TTC549 (cell line): ENCODE measurements around the gene MBD2.
A peak's percentile ranks its signal among the peaks of the same experiment; 100 is the strongest.
"Not testable (repeated sequence)": the region's sequence is repeated elsewhere in the genome, so short reads cannot be mapped to it uniquely, and the experiment has no call there.

Experiments
- FAIRE-seq: peaks from 2 replicates; lab custom pipeline; 2012; peaks lifted over from hg19 to GRCh38; lab: Jason Lieb, UNC

The MBD2 gene

GRCh38 chr18:54148678-54149077 is 75.8 kb downstream of the MBD2 start:
- no peak for FAIRE-seq

- FAIRE-seq = no peak
These were observed 76.3 kb downstream of the MBD2 start for GRCh38 chr18:54148151-54148550.

- FAIRE-seq = no peak
These were observed 77.0 kb downstream of the MBD2 start for GRCh38 chr18:54147439-54147838.

DNA sequence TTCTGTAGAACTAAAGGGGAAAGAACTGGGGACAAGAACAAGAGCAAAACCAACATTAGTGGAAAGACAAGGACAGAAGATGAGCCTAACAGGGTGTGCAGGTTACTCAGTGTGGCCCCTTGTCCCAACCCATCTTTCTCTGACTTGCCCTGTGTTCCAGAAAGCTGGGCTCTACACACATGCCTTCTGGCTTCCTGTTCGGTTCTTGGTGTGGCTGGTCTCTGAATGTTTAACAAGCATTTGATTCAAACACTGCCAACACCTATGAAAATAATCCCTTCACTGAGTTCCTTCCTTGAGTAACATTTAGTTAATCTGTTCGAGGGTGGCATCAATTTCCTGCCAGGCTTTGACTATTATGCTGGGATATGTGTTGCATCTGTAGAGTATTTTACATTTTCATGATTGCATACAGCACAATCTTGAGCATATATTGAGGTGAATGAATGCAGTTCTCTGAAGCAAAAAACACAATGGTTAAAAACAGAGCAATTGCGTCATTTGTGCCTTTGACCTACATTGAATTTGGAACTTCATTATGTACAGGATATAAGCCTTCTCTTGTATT is 83.3 kb downstream of the MBD2 start:
- FAIRE-seq = no peak

GRCh38 chr18:54140641-54141040 is 83.8 kb downstream of the MBD2 start:
- no peak for FAIRE-seq

DNA sequence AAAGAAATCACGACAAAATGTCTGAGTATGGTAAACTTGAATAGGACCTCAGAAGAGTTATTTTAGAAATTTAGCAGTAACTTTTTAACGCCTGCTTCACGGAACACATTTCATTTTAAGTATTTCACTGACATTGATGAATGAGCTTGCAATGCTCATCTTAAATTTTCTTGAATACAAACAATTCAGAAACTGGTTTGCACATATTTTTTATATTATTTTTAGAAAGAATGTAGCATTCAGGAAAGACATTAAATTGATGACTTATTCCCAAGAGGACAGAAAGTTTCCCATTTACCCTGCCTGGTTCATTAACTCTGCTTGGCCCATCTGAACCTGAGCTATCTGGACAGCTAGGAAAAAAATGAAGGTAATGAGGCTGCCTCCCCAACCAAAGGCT is 89.3 kb downstream of the MBD2 start:
- FAIRE-seq = no peak

DNA sequence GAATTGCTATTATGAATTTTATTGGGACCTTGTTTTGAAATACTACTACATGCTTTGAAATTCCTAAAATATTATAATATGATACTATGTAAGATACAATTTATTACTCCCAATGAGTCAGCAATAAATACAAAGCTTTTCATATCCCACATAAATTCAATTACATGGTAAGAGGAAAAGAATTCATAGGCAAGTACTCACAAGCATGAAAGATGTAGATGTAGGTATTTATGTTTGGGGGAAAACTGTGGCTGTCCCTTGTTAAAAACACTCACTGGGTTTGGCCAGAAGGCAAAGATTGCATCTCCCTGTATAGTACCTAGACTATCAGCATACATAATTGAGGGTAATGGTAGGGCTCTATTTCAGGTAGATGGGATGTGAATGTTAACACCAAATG is 90.4 kb downstream of the MBD2 start:
- no peak for FAIRE-seq

GRCh38 chr18:54130631-54131030 is 93.8 kb downstream of the MBD2 start:
- no peak for FAIRE-seq

DNA sequence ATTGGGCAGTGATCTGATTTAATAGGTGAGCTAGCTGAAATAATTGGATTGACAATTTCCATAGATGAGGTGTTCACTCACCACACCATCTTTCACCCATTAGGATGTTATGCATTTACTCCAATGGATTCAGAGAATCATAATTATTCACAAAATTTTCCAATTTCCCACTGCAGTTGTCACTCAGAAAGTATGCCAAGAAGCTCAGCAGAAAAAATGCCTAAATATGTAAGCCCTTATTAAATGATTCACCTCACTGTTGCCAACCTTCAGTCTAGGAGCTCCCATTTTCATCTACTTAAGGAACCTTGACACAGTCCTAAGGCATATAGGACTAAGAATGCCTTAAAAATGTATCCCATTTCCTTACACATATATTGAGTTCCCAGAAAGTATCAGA is 94.3 kb downstream of the MBD2 start:
- FAIRE-seq = no peak

- no peak for FAIRE-seq
These were observed 94.9 kb downstream of the MBD2 start for GRCh38 chr18:54129448-54130067.

GRCh38 chr18:54127759-54128378 is 96.6 kb downstream of the MBD2 start:
- FAIRE-seq = peak; percentile 68

DNA sequence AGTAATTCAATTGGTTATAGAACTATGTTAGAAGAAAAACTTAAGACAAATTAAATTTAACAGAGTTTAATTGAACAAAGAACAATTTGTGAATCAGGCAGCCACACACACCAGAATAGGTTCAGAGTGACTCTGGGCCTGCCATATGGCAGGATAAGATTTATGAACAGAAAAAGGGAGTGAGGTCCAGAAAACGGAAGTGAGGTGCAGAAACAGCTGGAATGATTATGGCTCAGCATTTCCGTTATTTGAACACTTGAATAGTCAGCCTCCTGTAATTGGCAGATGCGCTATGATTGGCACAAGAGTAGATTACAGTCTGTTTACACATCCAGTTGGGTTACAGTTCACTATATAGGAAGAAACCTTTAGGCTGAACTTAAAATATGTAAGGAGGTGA is 99.0 kb downstream of the MBD2 start:
- FAIRE-seq = no peak

GRCh38 chr18:54123720-54124440 is 100.6 kb downstream of the MBD2 start:
- FAIRE-seq = not testable (repeated sequence)

- FAIRE-seq = peak; percentile 71
These were observed 104.9 kb downstream of the MBD2 start for GRCh38 chr18:54119524-54120019.

DNA sequence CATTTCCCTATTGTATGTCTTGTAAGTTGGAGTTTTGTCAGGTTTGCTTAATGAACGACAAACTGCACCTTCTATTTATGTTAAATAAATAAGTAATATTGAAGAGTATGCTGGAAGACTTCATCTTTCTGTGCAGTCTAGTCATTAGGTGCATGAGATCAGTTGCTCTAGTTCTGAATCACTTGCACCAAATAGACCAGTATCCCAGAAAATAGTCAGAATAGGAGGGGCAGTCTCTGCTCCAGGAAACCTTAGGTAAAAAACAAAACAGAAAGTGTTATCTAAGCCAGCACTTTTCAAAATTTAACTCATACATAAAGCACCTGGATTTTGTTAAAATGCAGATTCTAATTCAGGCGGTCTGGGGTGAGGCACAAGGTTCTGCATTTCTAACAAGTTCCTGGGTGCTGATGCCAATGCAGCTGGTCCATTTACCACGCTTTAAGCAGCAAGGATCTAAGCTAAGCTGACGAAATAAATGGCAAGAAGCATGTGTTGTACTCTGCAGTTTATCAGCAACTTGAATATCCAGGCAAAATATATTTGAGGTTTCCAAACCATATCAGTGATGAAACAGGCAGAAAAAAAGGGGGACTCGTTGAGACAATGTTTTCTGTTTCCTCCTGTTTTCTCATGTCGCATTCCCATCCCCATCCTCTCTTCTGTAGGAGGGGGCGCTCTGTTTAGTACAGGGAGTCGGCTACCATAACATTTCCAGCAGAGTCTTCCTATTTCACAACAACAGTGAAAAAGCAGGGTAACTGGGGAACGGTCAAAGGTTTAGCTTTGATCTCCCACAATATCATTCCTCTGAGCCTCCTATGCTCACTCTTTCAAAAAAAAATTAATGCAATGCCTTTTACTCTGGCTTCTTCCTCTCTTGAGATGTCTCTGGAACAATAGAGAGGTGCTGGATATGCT is 106.4 kb downstream of the MBD2 start:
- no peak for FAIRE-seq

- no peak for FAIRE-seq
These were observed 107.8 kb downstream of the MBD2 start for GRCh38 chr18:54116541-54117257.

GRCh38 chr18:54112356-54112755 is 112.1 kb downstream of the MBD2 start:
- no peak for FAIRE-seq

DNA sequence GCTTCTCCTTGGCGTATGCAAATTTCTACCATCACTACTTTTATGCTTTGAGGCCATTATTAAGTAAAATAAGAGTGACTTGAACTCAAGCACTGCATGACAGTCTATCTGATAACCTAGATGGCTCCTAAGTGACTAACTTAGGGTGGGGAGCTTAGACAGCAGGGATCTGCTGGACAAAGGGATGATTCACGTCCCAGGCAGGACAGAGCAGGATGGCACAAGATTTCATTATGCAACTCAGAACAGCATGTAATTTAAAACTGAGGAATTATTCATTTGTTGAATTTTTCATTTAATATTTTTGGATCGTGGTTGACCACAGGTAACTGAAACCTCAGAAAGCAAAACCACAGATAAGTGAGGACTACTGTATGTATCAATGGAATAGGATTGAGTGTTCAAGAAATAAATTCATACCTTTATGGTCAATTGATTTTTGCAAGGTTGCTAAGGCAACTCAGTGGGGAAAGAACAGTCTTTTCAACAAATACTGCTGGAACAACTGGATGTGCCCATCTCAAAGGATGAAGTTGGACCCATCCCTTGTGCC is 115.3 kb downstream of the MBD2 start:
- no peak for FAIRE-seq

DNA sequence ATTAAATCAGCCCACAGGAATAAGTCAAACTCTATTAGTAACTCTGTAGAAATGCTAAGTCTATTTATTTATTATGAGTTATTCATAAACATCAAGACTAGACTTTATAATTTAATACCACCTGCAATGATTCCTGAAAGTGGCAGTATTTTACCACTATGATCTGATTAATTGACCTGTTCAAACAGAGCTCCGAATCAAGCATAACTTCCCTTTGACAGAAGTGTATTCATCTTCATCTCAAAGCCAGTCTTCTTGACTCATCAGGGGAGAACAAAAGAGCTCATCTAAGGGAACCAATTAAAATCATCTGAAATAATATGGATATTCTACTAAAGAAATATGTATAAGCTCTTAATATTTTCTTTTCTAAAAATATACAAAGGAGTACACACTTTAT is 122.3 kb downstream of the MBD2 start:
- no peak for FAIRE-seq
